Epidermal melanocyte (primary cell): ENCODE measurements around the gene SLC4A7.
"Not testable (repeated sequence)": the region's sequence is repeated elsewhere in the genome, so short reads cannot be mapped to it uniquely, and the experiment has no call there.

Experiments
- DNase-seq: peaks from one replicate; pipeline ENCODE4 v3.0.0; 2011; ENCODE audit warnings: low spot score; ENCODE audit not compliant: insufficient read length

Gene SLC4A7

GRCh38 chr3:27484015-27484844 lies at the start of gene SLC4A7:
SLC4A7 (minus strand) TSS chr3:27484384; CDS start chr3:27484126, 258 bp downstream.
- peak; percentile 74 for DNase-seq

GRCh38 chr3:27533261-27533607 lies 49.0 kb upstream of the SLC4A7 start:
- no peak for DNase-seq

DNA sequence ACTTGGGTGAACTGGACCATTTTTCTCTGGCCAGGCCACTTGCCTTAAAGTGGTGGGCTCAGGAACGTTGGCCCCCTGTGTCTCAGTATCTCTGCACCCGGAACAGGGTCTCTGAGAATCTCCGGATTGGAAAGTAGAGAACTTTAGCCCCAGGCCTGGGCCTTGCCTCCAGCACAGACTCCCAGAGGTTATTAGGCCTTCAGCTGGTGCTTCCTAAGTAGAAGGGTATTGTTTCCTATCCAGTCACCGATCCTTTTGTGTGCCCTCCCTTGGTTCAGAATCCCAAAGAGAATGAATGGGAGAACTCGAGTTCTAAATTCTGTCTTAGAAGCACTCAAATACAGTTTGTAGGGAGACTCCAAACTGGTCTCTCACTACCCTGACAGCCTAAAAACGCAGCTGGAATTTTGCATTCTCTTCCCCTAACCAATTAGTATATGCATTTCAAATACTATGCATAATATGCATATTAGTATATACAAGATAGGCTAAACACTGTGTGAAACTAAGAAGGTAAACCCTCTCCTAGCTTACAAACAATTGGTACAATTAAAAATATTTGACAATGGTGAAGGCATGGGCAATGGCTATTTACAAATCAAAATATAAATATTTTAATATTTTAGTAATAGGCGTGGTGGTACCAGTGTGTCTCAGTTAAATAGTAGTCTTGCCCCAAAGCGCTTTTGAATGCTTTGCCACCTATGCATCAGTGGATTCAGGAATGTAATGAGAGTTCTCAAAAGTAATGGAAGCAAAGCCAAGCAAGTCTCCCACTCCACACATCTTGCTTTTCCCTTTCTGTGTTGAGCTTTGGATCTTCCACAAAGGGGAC lies 48.5 kb upstream of the SLC4A7 start:
- DNase-seq: no peak

GRCh38 chr3:27531193-27531751 lies 47.1 kb upstream of the SLC4A7 start:
- not testable (repeated sequence) for DNase-seq

DNA sequence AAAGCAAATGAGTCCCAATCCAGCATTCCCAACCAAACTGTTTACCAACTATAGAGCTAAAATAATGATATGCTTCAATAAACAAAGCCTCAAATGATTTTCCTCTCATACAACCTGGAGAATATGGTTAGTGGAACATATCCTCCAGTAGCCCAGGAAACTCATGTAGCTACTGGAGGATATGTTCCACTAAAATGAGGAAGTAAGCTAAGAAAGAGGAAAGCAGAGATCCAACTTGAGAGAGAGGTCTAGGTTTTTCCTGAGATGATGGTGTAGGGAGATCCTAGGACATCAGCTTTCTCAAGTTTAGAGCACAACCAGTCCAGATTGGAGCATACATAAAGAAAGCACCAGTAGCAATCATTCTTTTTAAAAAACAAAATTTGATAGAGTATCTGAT lies 44.6 kb upstream of the SLC4A7 start:
- no peak for DNase-seq

- no peak for DNase-seq
These were observed 42.6 kb upstream of the SLC4A7 start for GRCh38 chr3:27526614-27527315.

- DNase-seq: no peak
These were observed 37.7 kb upstream of the SLC4A7 start for GRCh38 chr3:27521872-27522265.

GRCh38 chr3:27521179-27521871 lies 37.1 kb upstream of the SLC4A7 start:
- no peak for DNase-seq

DNA sequence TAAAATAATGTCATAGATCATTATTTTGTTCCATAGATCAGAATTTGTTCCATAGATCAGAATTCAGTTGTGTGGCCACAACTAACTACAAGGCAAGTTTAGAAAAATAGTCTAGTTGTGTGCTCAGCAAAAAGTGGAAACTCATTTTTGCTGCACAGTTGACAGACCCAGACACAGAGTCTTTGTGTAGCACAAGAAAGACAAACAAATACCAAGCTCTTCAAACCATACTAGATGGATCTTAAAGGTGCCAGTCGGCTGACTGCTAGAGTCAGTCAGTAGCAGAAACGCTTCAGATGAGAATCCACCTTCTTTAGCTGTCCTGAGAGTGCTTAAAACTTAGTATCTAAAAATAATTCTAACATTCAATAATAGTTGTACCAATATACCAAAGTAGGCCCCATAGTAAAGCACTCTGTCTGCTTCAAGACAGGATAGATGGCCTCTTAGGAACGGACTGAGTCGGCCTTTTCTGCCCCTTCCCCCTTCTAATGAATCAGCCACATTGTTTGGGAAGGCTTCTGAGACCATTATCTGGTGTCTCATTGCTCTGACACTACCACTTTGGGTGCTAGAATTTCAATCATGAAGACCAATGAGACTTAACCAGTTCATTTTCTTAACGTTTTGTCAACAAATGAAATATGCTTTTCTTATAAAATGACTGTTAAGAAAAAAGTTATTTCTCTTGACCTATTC lies 27.7 kb upstream of the SLC4A7 start:
- DNase-seq: no peak

DNA sequence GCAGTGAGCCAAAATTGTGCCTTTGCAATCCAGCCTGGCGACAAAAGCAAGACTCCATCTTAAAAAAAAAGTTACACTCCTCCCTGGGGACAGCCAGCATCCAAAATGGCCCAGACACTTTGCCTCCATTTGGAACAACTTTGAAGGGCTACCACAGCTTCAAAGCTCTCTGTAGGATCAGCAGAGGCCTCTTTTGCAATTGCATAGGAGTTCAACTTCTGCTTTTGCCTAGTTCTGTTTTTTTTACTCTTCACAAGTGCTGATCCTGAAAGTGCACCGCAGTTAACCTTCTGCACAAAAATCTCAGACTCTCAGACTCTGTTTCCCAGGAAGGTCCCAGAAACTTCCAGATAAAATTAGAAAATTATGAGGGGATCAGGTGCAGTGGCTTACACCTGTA lies 25.2 kb upstream of the SLC4A7 start:
- DNase-seq: no peak

DNA sequence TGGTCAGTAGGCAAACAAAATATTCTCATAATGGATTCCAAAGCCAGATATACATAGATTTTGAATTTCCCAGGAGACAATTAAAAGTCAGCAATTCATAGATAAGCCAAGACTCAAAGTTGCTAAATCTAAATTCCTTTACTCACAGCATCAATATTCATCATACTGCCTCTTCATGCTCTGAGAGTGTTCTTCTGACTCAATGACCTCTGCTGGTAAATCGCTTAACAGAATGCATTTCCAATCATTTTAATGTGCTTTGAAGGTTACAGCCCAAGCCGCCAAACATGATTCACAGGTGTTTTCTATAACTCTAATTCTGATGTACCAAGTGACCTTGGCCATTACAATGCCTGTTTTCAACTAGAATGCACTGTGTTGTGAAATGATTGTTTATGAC lies 24.2 kb upstream of the SLC4A7 start:
- DNase-seq: no peak

DNA sequence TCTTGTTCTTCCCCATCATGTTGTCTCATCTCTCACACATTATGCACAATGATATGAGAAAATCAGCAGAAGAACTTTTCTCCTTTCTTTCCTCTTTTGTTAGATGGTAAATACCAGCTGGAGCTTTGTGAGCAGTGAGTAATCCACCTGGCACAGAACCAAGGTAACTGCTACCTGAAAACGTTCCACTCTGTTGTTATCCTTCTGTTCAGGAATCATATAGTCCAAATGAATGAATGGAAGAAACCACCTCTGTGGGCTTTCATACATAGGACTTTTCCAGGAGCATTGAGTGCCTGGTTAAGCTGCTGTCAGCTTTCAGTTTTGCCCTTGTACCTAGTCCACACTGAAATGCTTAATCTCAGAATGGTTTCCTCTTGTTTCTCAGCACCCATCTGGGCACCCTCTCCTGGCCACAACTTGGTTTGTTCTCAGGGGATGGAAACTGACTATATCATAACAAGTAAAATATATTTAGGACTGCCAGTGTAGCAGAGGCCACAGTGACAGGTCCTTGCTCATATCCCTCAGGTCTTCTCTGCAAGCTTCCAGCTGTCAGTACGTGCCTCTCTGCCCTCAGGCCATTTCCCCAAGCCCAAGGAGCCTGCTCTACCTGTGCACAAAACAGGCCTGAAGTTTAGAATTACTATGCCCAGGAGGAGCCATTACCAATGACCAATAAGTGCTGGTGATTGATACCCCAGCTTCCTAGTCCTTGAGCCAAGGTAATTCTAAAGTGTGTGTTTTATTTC lies 23.5 kb upstream of the SLC4A7 start:
- DNase-seq: no peak

- no peak for DNase-seq
These were observed 22.9 kb upstream of the SLC4A7 start for GRCh38 chr3:27507111-27507510.

GRCh38 chr3:27504749-27505148 lies 20.6 kb upstream of the SLC4A7 start:
- DNase-seq: no peak

DNA sequence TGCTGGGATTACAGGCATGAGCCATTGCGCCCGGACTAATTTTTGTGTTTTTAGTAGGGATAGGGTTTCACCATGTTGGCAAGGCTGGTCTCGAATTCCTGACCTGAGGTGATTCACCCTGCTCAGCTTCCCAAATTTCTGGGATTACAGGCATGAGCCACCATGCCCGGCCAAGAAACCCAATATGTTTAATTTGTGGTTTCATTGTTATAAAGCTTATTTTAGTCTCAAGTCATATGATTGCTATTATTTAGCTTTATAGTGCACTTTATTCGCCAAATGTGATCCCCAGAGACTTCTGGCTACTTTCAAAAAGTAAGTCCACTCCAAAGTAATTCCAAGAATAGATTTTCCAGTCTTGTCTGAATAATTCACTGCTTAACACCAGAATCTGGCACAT lies 19.3 kb upstream of the SLC4A7 start:
- no peak for DNase-seq

- DNase-seq: no peak
These were observed 17.6 kb upstream of the SLC4A7 start for GRCh38 chr3:27501759-27502158.

- DNase-seq: no peak
These were observed 16.8 kb upstream of the SLC4A7 start for GRCh38 chr3:27500986-27501385.

DNA sequence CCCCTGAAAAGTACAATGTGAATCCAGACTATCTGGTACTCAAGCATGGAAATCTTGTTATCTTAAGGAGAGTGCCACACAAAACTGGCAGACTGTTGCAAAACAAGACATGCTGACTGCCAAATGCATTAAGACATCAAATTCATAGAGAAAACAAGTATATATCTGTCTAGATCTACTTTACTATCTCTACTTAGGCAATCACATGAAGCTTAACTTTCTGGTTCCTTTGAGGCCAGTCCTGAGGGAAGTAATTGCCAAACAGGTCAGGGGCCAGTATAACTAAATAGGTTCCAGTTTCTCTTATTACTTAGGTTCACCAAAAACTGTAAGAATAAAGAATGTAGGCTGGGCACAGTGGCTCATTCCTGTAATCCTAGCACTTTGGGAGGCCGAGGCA lies 15.9 kb upstream of the SLC4A7 start:
- no peak for DNase-seq

GRCh38 chr3:27494784-27495183 lies 10.6 kb upstream of the SLC4A7 start:
- no peak for DNase-seq

GRCh38 chr3:27488821-27489220 lies 4.6 kb upstream of the SLC4A7 start:
- no peak for DNase-seq
